HFFc6 (cell line): ENCODE data around the gene FAIM2. TPM values are rescaled to one million over a fixed set of nuclear protein-coding genes. Genes with fewer than 3 reads are reported as not detected.
"Not testable (repeated sequence)": the region's sequence is repeated elsewhere in the genome, so short reads cannot be mapped to it uniquely, and the experiment has no call there.

Experiments
- DNase-seq: peaks from one replicate; pipeline ENCODE4 v3.0.0-alpha.2; 2018
- H3K27ac Mint-ChIP-seq: 2 replicates; pipeline ENCODE4 v1.8.0; 2020; ENCODE audit warnings: mild to moderate bottlenecking, mixed read lengths
- H3K27me3 Mint-ChIP-seq: 2 replicates; pipeline ENCODE4 v1.8.0; 2021; ENCODE audit warnings: mild to moderate bottlenecking, moderate library complexity, mixed read lengths; ENCODE audit not compliant: insufficient read depth
- H3K36me3 Mint-ChIP-seq: 2 replicates; pipeline ENCODE4 v1.8.0; 2021; ENCODE audit warnings: low read depth, mixed read lengths
- H3K4me1 Mint-ChIP-seq: 2 replicates; pipeline ENCODE4 v1.8.0; 2020; ENCODE audit warnings: low read depth, mixed read lengths
- H3K4me3 Mint-ChIP-seq: 2 replicates; pipeline ENCODE4 v1.8.0; 2020; ENCODE audit warnings: mild to moderate bottlenecking, moderate library complexity, mixed read lengths
- H3K9me3 Mint-ChIP-seq: 2 replicates; pipeline ENCODE4 v1.8.0; 2020; ENCODE audit warnings: mild to moderate bottlenecking, mixed read lengths
- CTCF ChIP-seq: fragments of 200-600 bp; sonication (generic); IDR thresholded peaks from 2 replicates; pipeline ENCODE4 v1.5.0; 2021; ENCODE audit warnings: antibody characterized with exemption, mild to moderate bottlenecking
- total RNA-seq, 6 experiments: library from RNA; stranded (reverse); fragmentation: NEBNext Ultra II Directional; extraction: Animal tissue kit (Norgen Biotek cat#: 25700); gene quantifications; 2 replicates in 1 of 6; 3 replicates in 5 of 6; pipeline ENCODE4 v1.2.3, GENCODE V29; 2021

The FAIM2 gene
- total RNA-seq, 6 experiments from 2014 or later, result 0.24 to 1.1 (median 1.1) TPM

GRCh38 chr12:49873361-49873934 is 30.3 kb downstream of the FAIM2 start:
- peak; percentile 41 for DNase-seq
- no peaks in the 10 kb centered on the region for H3K36me3 Mint-ChIP-seq
- H3K27ac Mint-ChIP-seq, result no peak overlapping the region; the same call in 1 of the 2 replicates
- TF ChIP-seq CTCF, result no peak
- H3K4me3 Mint-ChIP-seq, result no peak overlapping the region
- peaks cover 8% of the 10 kb centered on the region; the same call in 1 of the 2 replicates for H3K27me3 Mint-ChIP-seq
- H3K9me3 Mint-ChIP-seq, result peaks cover 4% of the 10 kb centered on the region; the same call in 1 of the 2 replicates
- peaks cover 48% of the 10 kb centered on the region for H3K4me1 Mint-ChIP-seq

GRCh38 chr12:49872781-49873181 is 30.9 kb downstream of the FAIM2 start:
- Mint-ChIP-seq H3K27ac (no peak overlapping the region), H3K9me3 (no peaks in the 10 kb centered on the region), H3K36me3 (no peaks in the 10 kb centered on the region), H3K4me3 (no peak overlapping the region), H3K4me1 (peaks cover 55% of the 10 kb centered on the region), H3K27me3 (peaks cover 8% of the 10 kb centered on the region; the same call in 1 of the 2 replicates)
- DNase-seq, result peak; percentile 29
- TF ChIP-seq CTCF, result no peak

- Mint-ChIP-seq H3K4me1 (peaks cover 59% of the 10 kb centered on the region), H3K9me3 (no peaks in the 10 kb centered on the region), H3K36me3 (no peaks in the 10 kb centered on the region), H3K4me3 (no peak overlapping the region), H3K27ac (no peak overlapping the region), H3K27me3 (peaks cover 8% of the 10 kb centered on the region; the same call in 1 of the 2 replicates)
- DNase-seq, result no peak
- no peak for TF ChIP-seq CTCF
These were observed 31.3 kb downstream of the FAIM2 start for GRCh38 chr12:49872381-49872780.

- not testable (repeated sequence) for H3K9me3 Mint-ChIP-seq, H3K36me3 Mint-ChIP-seq, H3K4me3 Mint-ChIP-seq, H3K27ac Mint-ChIP-seq
- H3K4me1 Mint-ChIP-seq, result peaks cover 61% of the 10 kb centered on the region
- DNase-seq, result peak; percentile 54
- H3K27me3 Mint-ChIP-seq, result peaks cover 10% of the 10 kb centered on the region; the same call in 1 of the 2 replicates
These were observed 31.9 kb downstream of the FAIM2 start for GRCh38 chr12:49871811-49872251.

GRCh38 chr12:49871263-49871561 is 32.5 kb downstream of the FAIM2 start:
- Mint-ChIP-seq H3K4me3 (no peak overlapping the region), H3K4me1 (peaks cover 61% of the 10 kb centered on the region), H3K9me3 (no peaks in the 10 kb centered on the region), H3K27ac (no peak overlapping the region), H3K27me3 (peaks cover 9% of the 10 kb centered on the region; the same call in 1 of the 2 replicates), H3K36me3 (no peaks in the 10 kb centered on the region)
- TF ChIP-seq CTCF, result no peak
- DNase-seq, result no peak

GRCh38 chr12:49870501-49871262 is 33.0 kb downstream of the FAIM2 start:
- no peak for DNase-seq
- Mint-ChIP-seq H3K36me3 (no peaks in the 10 kb centered on the region), H3K27ac (no peak overlapping the region), H3K4me3 (no peak overlapping the region), H3K27me3 (peaks cover 14% of the 10 kb centered on the region), H3K4me1 (peaks cover 61% of the 10 kb centered on the region), H3K9me3 (no peaks in the 10 kb centered on the region)
- TF ChIP-seq CTCF, result no peak
